HFFc6 (cell line): ENCODE data around the gene PECR. TPM values are rescaled to one million over a fixed set of nuclear protein-coding genes. Genes with fewer than 3 reads are reported as not detected.
A peak's percentile ranks its signal among the peaks of the same experiment; 100 is the strongest.

Experiments used
- DNase-seq: peaks from one replicate; pipeline ENCODE4 v3.0.0-alpha.2; 2018
- H3K27ac Mint-ChIP-seq: 2 replicates; pipeline ENCODE4 v1.8.0; 2020; ENCODE audit warnings: mild to moderate bottlenecking, mixed read lengths
- H3K27me3 Mint-ChIP-seq: 2 replicates; pipeline ENCODE4 v1.8.0; 2021; ENCODE audit warnings: mild to moderate bottlenecking, moderate library complexity, mixed read lengths; ENCODE audit not compliant: insufficient read depth
- H3K36me3 Mint-ChIP-seq: 2 replicates; pipeline ENCODE4 v1.8.0; 2021; ENCODE audit warnings: low read depth, mixed read lengths
- H3K4me1 Mint-ChIP-seq: 2 replicates; pipeline ENCODE4 v1.8.0; 2020; ENCODE audit warnings: low read depth, mixed read lengths
- H3K4me3 Mint-ChIP-seq: 2 replicates; pipeline ENCODE4 v1.8.0; 2020; ENCODE audit warnings: mild to moderate bottlenecking, moderate library complexity, mixed read lengths
- H3K9me3 Mint-ChIP-seq: 2 replicates; pipeline ENCODE4 v1.8.0; 2020; ENCODE audit warnings: mild to moderate bottlenecking, mixed read lengths
- CTCF ChIP-seq: fragments of 200-600 bp; sonication (generic); IDR thresholded peaks from 2 replicates; pipeline ENCODE4 v1.5.0; 2021; ENCODE audit warnings: antibody characterized with exemption, mild to moderate bottlenecking
- total RNA-seq, 6 experiments: library from RNA; stranded (reverse); fragmentation: NEBNext Ultra II Directional; extraction: Animal tissue kit (Norgen Biotek cat#: 25700); gene quantifications; 2 replicates in 1 of 6; 3 replicates in 5 of 6; pipeline ENCODE4 v1.2.3, GENCODE V29; 2021

The PECR gene
- total RNA-seq, 6 experiments from 2014 or later = 4.9 to 7.5 (median 6.4) TPM

DNA sequence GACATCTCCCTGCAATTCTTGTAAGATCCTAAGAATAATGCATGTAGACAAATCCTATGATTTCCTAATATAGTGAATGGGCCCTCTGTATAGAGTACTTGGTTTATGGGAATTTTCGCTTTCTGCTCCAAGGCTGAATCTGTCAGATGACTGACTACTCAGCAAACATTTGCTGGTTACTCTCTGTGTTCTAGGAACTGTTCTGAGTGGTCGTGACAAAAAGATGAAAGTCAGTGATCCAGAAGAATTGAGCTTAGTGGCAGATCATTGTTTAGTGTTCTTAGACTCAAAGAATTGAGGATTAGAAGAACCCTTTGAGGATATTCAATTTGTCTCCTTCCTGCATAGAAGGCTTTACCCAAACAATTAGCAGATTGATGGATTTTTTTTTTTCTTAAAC is 37.5 kb upstream of the PECR start:
- Mint-ChIP-seq H3K9me3 (no peaks in the 10 kb centered on the region), H3K36me3 (peaks cover 64% of the 10 kb centered on the region), H3K4me1 (peaks cover 55% of the 10 kb centered on the region), H3K4me3 (no peak overlapping the region), H3K27ac (0 out of 2 replicates have a peak overlapping the region, but pooled peaks have one; percentile 5), H3K27me3 (peaks cover 2% of the 10 kb centered on the region)
- TF ChIP-seq CTCF = no peak
- DNase-seq = no peak

GRCh38 chr2:216118474-216118873 is 36.9 kb upstream of the PECR start:
- H3K27ac Mint-ChIP-seq = peak overlapping the region; percentile 71
- H3K36me3 Mint-ChIP-seq = peaks cover 70% of the 10 kb centered on the region
- H3K4me1 Mint-ChIP-seq = peaks cover 58% of the 10 kb centered on the region
- no peaks in the 10 kb centered on the region for H3K9me3 Mint-ChIP-seq
- no peak for TF ChIP-seq CTCF
- H3K27me3 Mint-ChIP-seq = peaks cover 2% of the 10 kb centered on the region
- DNase-seq = no peak
- H3K4me3 Mint-ChIP-seq = no peak overlapping the region

- peaks cover 65% of the 10 kb centered on the region for H3K4me1 Mint-ChIP-seq
- peaks cover 77% of the 10 kb centered on the region for H3K36me3 Mint-ChIP-seq
- TF ChIP-seq CTCF = no peak
- peak overlapping the region; percentile 39 for H3K4me3 Mint-ChIP-seq
- H3K27ac Mint-ChIP-seq = peak overlapping the region; percentile 71
- peaks cover 2% of the 10 kb centered on the region for H3K27me3 Mint-ChIP-seq
- no peaks in the 10 kb centered on the region for H3K9me3 Mint-ChIP-seq
- peak; percentile 55 for DNase-seq
Measured at GRCh38 chr2:216117561-216118340, 36.1 kb upstream of the PECR start.

GRCh38 chr2:216116418-216116817 is 34.8 kb upstream of the PECR start:
- Mint-ChIP-seq H3K4me1 (peaks cover 78% of the 10 kb centered on the region), H3K27ac (peak overlapping the region; percentile 71), H3K36me3 (peaks cover 82% of the 10 kb centered on the region), H3K4me3 (peak overlapping the region; percentile 89), H3K9me3 (no peaks in the 10 kb centered on the region), H3K27me3 (peaks cover 2% of the 10 kb centered on the region; the same call in 1 of the 2 replicates)
- DNase-seq = no peak
- no peak for TF ChIP-seq CTCF

GRCh38 chr2:216114714-216115531 is 33.3 kb upstream of the PECR start:
- Mint-ChIP-seq H3K36me3 (peaks cover 88% of the 10 kb centered on the region), H3K4me1 (peaks cover 92% of the 10 kb centered on the region), H3K9me3 (no peaks in the 10 kb centered on the region), H3K4me3 (peak overlapping the region; percentile 89), H3K27me3 (peaks cover 2% of the 10 kb centered on the region; the same call in 1 of the 2 replicates), H3K27ac (peak overlapping the region; percentile 91)
- TF ChIP-seq CTCF = peak; percentile 95
- peak; percentile 97 for DNase-seq
